ENCODE data around the gene RIOK1. TPM values are rescaled to one million over a fixed set of nuclear protein-coding genes. Genes with fewer than 3 reads are reported as not detected.
A peak's percentile ranks its signal among the peaks of the same experiment; 100 is the strongest.
"Not testable (repeated sequence)": the region's sequence is repeated elsewhere in the genome, so short reads cannot be mapped to it uniquely, and the experiment has no call there.

Gene RIOK1
- 10 to 100 TPM; 24.4 to 39.9 (median 27.6) TPM for total RNA-seq
- polyA plus RNA-seq, result 10 to 100 TPM; 17.2 to 20.9 TPM
- 40.0 reads per million, percentile 66 among the genes with 10 or more reads in this experiment for total RNA-seq

- peak; percentile 92 to 96 (median 94) for DNase-seq
- peaks cover 20 to 21% of the 10 kb centered on the region in 2 donors for H3K4me1 ChIP-seq (ENCODE audit: control insufficient read depth in 2 of 2, insufficient read depth in 2 of 2, low read length in 2 of 2)
- H3K36me3 ChIP-seq (ENCODE audit: control insufficient read depth in 2 of 3, insufficient read depth in 3 of 3, low read length in 3 of 3), result peaks cover 4 to 11% (median 5%) of the 10 kb centered on the region in 3 experiments
- H3K27ac ChIP-seq (ENCODE audit: low read depth, low read length), result peak within 1 kb of the TSS; percentile 85
- H3K9me3 ChIP-seq (ENCODE audit: control insufficient read depth in 2 of 3, low read length in 3 of 3), result no peaks in the 10 kb centered on the region
- H3K4me3 ChIP-seq (ENCODE audit: low read length), result peak within 1 kb of the TSS; percentile 95
- ChIA-PET CTCF (interaction anchor here (0.5 to 1.4 kb wide), 6 partner anchors 38 to 373 kb away, joined by 3 to 4 read pairs (median 3); no protein-coding TSS in a partner anchor), POLR2A (interaction anchor here (0.8 to 2.0 kb wide), 12 partner anchors 12 to 713 kb away, joined by 3 to 12 read pairs (median 4); partner anchors contain the start of genes BLOC1S5, EEF1E1, SNRNP48 and SSR1)
- peaks cover 31 to 56% (median 50%) of the 10 kb centered on the region in 7 donors for H3K4me1 Mint-ChIP-seq
- peaks cover under 1 to 16% (median 11%) of the 10 kb centered on the region in 5 donors for H3K36me3 Mint-ChIP-seq
- peak within 1 kb of the TSS; percentile 96 to 100 (median 99) for H3K27ac Mint-ChIP-seq
- intact Hi-C loops (cut with micrococcal nuclease), result loop anchor here (1.0 to 10.0 kb wide), 12 partner anchors 76 to 1046 kb away; partner anchors contain the start of genes BLOC1S5 (in 2 of the 2), EEF1E1 (in 2 of the 2), SLC35B3 (in 2 of the 2) and SNRNP48 (in 2 of the 2)
- H3K4me3 Mint-ChIP-seq, result peak within 1 kb of the TSS; percentile 87 to 97 (median 94)
- H3K27me3 ChIP-seq (ENCODE audit: control insufficient read depth in 2 of 2, insufficient read depth in 2 of 2, low read length in 2 of 2), result no peaks in the 10 kb centered on the region
- peak; percentile 94 for ATAC-seq
- H3K9me3 Mint-ChIP-seq, result no peaks in the 10 kb centered on the region
- H3K27me3 Mint-ChIP-seq, result no peaks in the 10 kb centered on the region
These were observed at the start of gene RIOK1, which contains the start of gene CAGE1 for GRCh38 chr6:7389451-7390225. Gene RIOK1, plus strand, starts transcription at chr6:7389808. Its CDS starts 195 bp downstream, at chr6:7390003. Gene CAGE1, minus strand, starts transcription at chr6:7389742. Its CDS starts 2,569 bp downstream, at chr6:7387173.

GRCh38 chr6:7341271-7341670 lies 48.3 kb upstream of the RIOK1 start:
- Mint-ChIP-seq H3K4me1 (peaks cover 0 to 6% (median 0%) of the 10 kb centered on the region in 7 donors), H3K36me3 (peaks cover 0 to 6% (median 0%) of the 10 kb centered on the region in 5 donors), H3K4me3 (no peak overlapping the region), H3K27me3 (peaks cover 11 to 37% (median 14%) of the 10 kb centered on the region in 5 donors), H3K27ac (no peak overlapping the region), H3K9me3 (peaks cover 0 to 6% (median 0%) of the 10 kb centered on the region in 11 donors)
- ATAC-seq (no peak), DNase-seq (no peak)
- intact Hi-C loops (cut with micrococcal nuclease), result no loop called here
- POLR2A ChIA-PET, result no interaction called here
- Histone ChIP-seq H3K4me3 (ENCODE audit: low read length) (no peak overlapping the region), H3K27me3 (ENCODE audit: control insufficient read depth in 2 of 2, insufficient read depth in 2 of 2, low read length in 2 of 2) (no peaks in the 10 kb centered on the region), H3K36me3 (ENCODE audit: control insufficient read depth in 2 of 3, insufficient read depth in 3 of 3, low read length in 3 of 3) (no peaks in the 10 kb centered on the region), H3K4me1 (ENCODE audit: control insufficient read depth in 2 of 2, insufficient read depth in 2 of 2, low read length in 2 of 2) (no peaks in the 10 kb centered on the region), H3K9me3 (ENCODE audit: control insufficient read depth in 2 of 3, low read length in 3 of 3) (no peaks in the 10 kb centered on the region), H3K27ac (ENCODE audit: low read depth, low read length) (no peak overlapping the region)
- CTCF ChIA-PET, result interaction anchor here (1.2 kb wide), 1 partner anchor 66 kb away, joined by 4 read pairs; no protein-coding TSS in a partner anchor

GRCh38 chr6:7341989-7342742 lies 47.4 kb upstream of the RIOK1 start:
- ChIA-PET CTCF (interaction anchor here (1.2 kb wide), 1 partner anchor 67 kb away, joined by 4 read pairs; no protein-coding TSS in a partner anchor), POLR2A (no interaction called here)
- no peak for DNase-seq
- peaks cover 0 to 6% (median 0%) of the 10 kb centered on the region in 5 donors for H3K36me3 Mint-ChIP-seq
- H3K4me1 Mint-ChIP-seq, result peaks cover 0 to 6% (median 0%) of the 10 kb centered on the region in 7 donors
- H3K36me3 ChIP-seq (ENCODE audit: control insufficient read depth in 2 of 3, insufficient read depth in 3 of 3, low read length in 3 of 3), result no peaks in the 10 kb centered on the region
- no peak overlapping the region for H3K4me3 ChIP-seq (ENCODE audit: low read length)
- ATAC-seq, result no peak
- H3K27me3 ChIP-seq (ENCODE audit: control insufficient read depth in 2 of 2, insufficient read depth in 2 of 2, low read length in 2 of 2), result no peaks in the 10 kb centered on the region
- H3K9me3 Mint-ChIP-seq, result peaks cover 0 to 6% (median 0%) of the 10 kb centered on the region in 11 donors
- peaks cover 11 to 32% (median 14%) of the 10 kb centered on the region in 5 donors for H3K27me3 Mint-ChIP-seq
- H3K4me3 Mint-ChIP-seq, result peak overlapping the region in 1 of 10 donors; percentile 14
- H3K9me3 ChIP-seq (ENCODE audit: control insufficient read depth in 2 of 3, low read length in 3 of 3), result no peaks in the 10 kb centered on the region
- H3K4me1 ChIP-seq (ENCODE audit: control insufficient read depth in 2 of 2, insufficient read depth in 2 of 2, low read length in 2 of 2), result no peaks in the 10 kb centered on the region
- intact Hi-C loops (cut with micrococcal nuclease), result no loop called here
- no peak overlapping the region for H3K27ac ChIP-seq (ENCODE audit: low read depth, low read length)
- H3K27ac Mint-ChIP-seq, result no peak overlapping the region

- no peaks in the 10 kb centered on the region for H3K36me3 ChIP-seq (ENCODE audit: control insufficient read depth in 2 of 3, insufficient read depth in 3 of 3, low read length in 3 of 3)
- H3K4me3 ChIP-seq (ENCODE audit: low read length), result no peak overlapping the region
- ATAC-seq, result no peak
- no peak overlapping the region for H3K27ac ChIP-seq (ENCODE audit: low read depth, low read length)
- ChIA-PET POLR2A (no interaction called here), CTCF (no interaction called here)
- H3K9me3 ChIP-seq (ENCODE audit: control insufficient read depth in 2 of 3, low read length in 3 of 3), result no peaks in the 10 kb centered on the region
- intact Hi-C loops (cut with micrococcal nuclease), result no loop called here
- Mint-ChIP-seq H3K27me3 (peaks cover 17 to 27% (median 22%) of the 10 kb centered on the region in 5 donors), H3K36me3 (peaks cover 0 to 6% (median 0%) of the 10 kb centered on the region in 5 donors), H3K4me3 (peak overlapping the region in 3 of 10 donors; percentile 12 to 26 (median 22)), H3K27ac (no peak overlapping the region), H3K4me1 (peaks cover 0 to 6% (median 0%) of the 10 kb centered on the region in 7 donors), H3K9me3 (peaks cover 0 to 6% (median 0%) of the 10 kb centered on the region in 11 donors)
- no peaks in the 10 kb centered on the region for H3K27me3 ChIP-seq (ENCODE audit: control insufficient read depth in 2 of 2, insufficient read depth in 2 of 2, low read length in 2 of 2)
- no peak for DNase-seq
- no peaks in the 10 kb centered on the region for H3K4me1 ChIP-seq (ENCODE audit: control insufficient read depth in 2 of 2, insufficient read depth in 2 of 2, low read length in 2 of 2)
These were observed 45.8 kb upstream of the RIOK1 start for GRCh38 chr6:7343546-7344475.

GRCh38 chr6:7344773-7345450 lies 44.7 kb upstream of the RIOK1 start:
- POLR2A ChIA-PET, result not testable (repeated sequence)

More at GRCh38 chr6:7344773-7345450, 44.7 kb upstream of the RIOK1 start:
- ATAC-seq; H3K9me3 Mint-ChIP-seq; CTCF ChIA-PET; intact Hi-C loops (cut with micrococcal nuclease); H3K4me3 Mint-ChIP-seq; H3K4me1 ChIP-seq (ENCODE audit: control insufficient read depth in 2 of 2, insufficient read depth in 2 of 2, low read length in 2 of 2); H3K36me3 ChIP-seq (ENCODE audit: control insufficient read depth in 2 of 3, insufficient read depth in 3 of 3, low read length in 3 of 3); H3K27ac ChIP-seq (ENCODE audit: low read depth, low read length); H3K36me3 Mint-ChIP-seq; DNase-seq; H3K4me3 ChIP-seq (ENCODE audit: low read length); H3K9me3 ChIP-seq (ENCODE audit: control insufficient read depth in 2 of 3, low read length in 3 of 3); H3K27me3 ChIP-seq (ENCODE audit: control insufficient read depth in 2 of 2, insufficient read depth in 2 of 2, low read length in 2 of 2); H3K4me1 Mint-ChIP-seq: not testable (repeated sequence)
- Mint-ChIP-seq H3K27me3 (peaks cover 19 to 30% (median 23%) of the 10 kb centered on the region in 5 donors), H3K27ac (peak overlapping the region in 1 of 9 donors; percentile 18)

Data from naive thymus-derived CD4-positive, alpha-beta T cell (primary cell).